IMR-90 (cell line): ENCODE results near the gene GBE1. TPM values are rescaled to one million over a fixed set of nuclear protein-coding genes. Genes with fewer than 3 reads are reported as not detected.

Experiments used
- ATAC-seq: fragments of 200-7000 bp; cut with Tn5 transposase; 2 replicates; pipeline ENCODE4 v1.9.1; 2020; ENCODE audit warnings: low read depth, mild to moderate bottlenecking, moderate library complexity
- BruUV-seq: library from RNA; stranded (reverse); fragments of 400-500 nt; replicated peaks from 2 replicates; lab custom pipeline; 2021; lab: Mats Ljungman, UMichigan
- CTCF ChIA-PET: fragments of 300-600 bp; formaldehyde crosslinking; extraction: SDS; loops from one replicate; lab custom pipeline; 2021; ENCODE audit warnings: antibody characterized with exemption; lab: Yijun Ruan, JAX
- POLR2A ChIA-PET: fragments of 300-600 bp; sonication (Branson Sonifier 250); formaldehyde crosslinking; loops from one replicate; lab custom pipeline; 2022; ENCODE audit warnings: antibody characterized with exemption; ENCODE audit not compliant: unreplicated experiment; lab: Charles Lee
- DNase-seq: peaks from one replicate; pipeline ENCODE4 v3.0.0; 2013
- H2AFZ ChIP-seq: replicated peaks from 2 replicates; pipeline ENCODE3; 2013; ENCODE audit warnings: low read length, mild to moderate bottlenecking; ENCODE audit not compliant: poor library complexity
- H2AK5ac ChIP-seq: 2 replicates; pipeline ENCODE4 v1.6.1; 2013; ENCODE audit warnings: low read depth, low read length, inconsistent platforms
- H2AK9ac ChIP-seq: replicated peaks from 2 replicates; pipeline ENCODE3; 2013; ENCODE audit warnings: mild to moderate bottlenecking, low read depth, low read length, moderate library complexity; ENCODE audit not compliant: poor library complexity
- H2BK120ac ChIP-seq: 2 replicates; pipeline ENCODE4 v1.6.1; 2013; ENCODE audit warnings: low read depth, low read length, inconsistent platforms
- H2BK15ac ChIP-seq: 3 replicates; pipeline ENCODE4 v1.6.1; 2013; ENCODE audit warnings: low read depth, low read length, inconsistent platforms
- H2BK20ac ChIP-seq: 2 replicates; pipeline ENCODE4 v1.6.1; 2013; ENCODE audit warnings: low read depth, mild to moderate bottlenecking, inconsistent platforms, low read length, moderate library complexity
- H2BK5ac ChIP-seq: 2 replicates; pipeline ENCODE4 v1.6.1; 2013; ENCODE audit warnings: mild to moderate bottlenecking, low read depth, low read length, inconsistent platforms; ENCODE audit not compliant: poor library complexity, severe bottlenecking
- H3K14ac ChIP-seq: replicated peaks from 2 replicates; pipeline ENCODE4 v1.6.1; 2013; ENCODE audit warnings: low read depth, low read length, inconsistent platforms
- H3K18ac ChIP-seq: 2 replicates; pipeline ENCODE4 v1.6.1; 2013; ENCODE audit warnings: low read depth, low read length, control low read depth
- H3K23ac ChIP-seq: 2 replicates; pipeline ENCODE4 v1.6.1; 2013; ENCODE audit warnings: low read depth, low read length, inconsistent platforms
- H3K27ac ChIP-seq: 2 replicates; pipeline ENCODE4 v1.5.1; 2013; ENCODE audit warnings: mild to moderate bottlenecking, control low read depth, low read length; ENCODE audit not compliant: insufficient read depth
- H3K27me3 ChIP-seq: 2 replicates; pipeline ENCODE4 v1.6.1; 2013; ENCODE audit warnings: low read length; ENCODE audit not compliant: control insufficient read depth, insufficient read depth
- H3K36me3 ChIP-seq: 2 replicates; pipeline ENCODE4 v1.6.1; 2013; ENCODE audit warnings: low read length, mixed read lengths; ENCODE audit not compliant: control insufficient read depth, insufficient read depth
- H3K4ac ChIP-seq: 2 replicates; pipeline ENCODE4 v1.6.1; 2013; ENCODE audit warnings: low read depth, low read length, inconsistent platforms
- H3K4me1 ChIP-seq: 2 replicates; pipeline ENCODE4 v1.6.1; 2013; ENCODE audit warnings: low read length, mixed read lengths; ENCODE audit not compliant: control insufficient read depth, insufficient read depth
- H3K4me2 ChIP-seq: 2 replicates; pipeline ENCODE4 v1.6.1; 2013; ENCODE audit warnings: low read depth, mild to moderate bottlenecking, control low read depth, low read length, moderate library complexity
- H3K4me3 ChIP-seq: 2 replicates; pipeline ENCODE4 v1.5.1; 2013; ENCODE audit warnings: low read depth, mild to moderate bottlenecking, control low read depth, low read length, moderate library complexity; ENCODE audit not compliant: insufficient read depth
- H3K56ac ChIP-seq: 2 replicates; pipeline ENCODE4 v1.6.1; 2013; ENCODE audit warnings: low read length, inconsistent platforms; ENCODE audit not compliant: insufficient read depth; ENCODE audit errors: extremely low read depth
- H3K79me1 ChIP-seq, 2 experiments: 2 replicates each; pipeline ENCODE4 v1.6.1; 2013; ENCODE audit warnings: low read length in 2 of 2, inconsistent platforms in 1 of 2, low read depth in 1 of 2
- H3K9ac ChIP-seq: 2 replicates; pipeline ENCODE4 v1.6.1; 2013; ENCODE audit warnings: low read depth, low read length, control low read depth
- H3K9me1 ChIP-seq: 2 replicates; pipeline ENCODE4 v1.6.1; 2013; ENCODE audit warnings: low read length, inconsistent platforms; ENCODE audit not compliant: insufficient read depth
- H3K9me3 ChIP-seq: 2 replicates; pipeline ENCODE4 v1.6.1; 2013; ENCODE audit warnings: low read length; ENCODE audit not compliant: control insufficient read depth, insufficient read depth
- H4K20me1 ChIP-seq: 2 replicates; pipeline ENCODE4 v1.6.1; 2013; ENCODE audit warnings: low read length, inconsistent platforms; ENCODE audit not compliant: insufficient read depth
- H4K5ac ChIP-seq: 2 replicates; pipeline ENCODE4 v1.6.1; 2013; ENCODE audit warnings: mild to moderate bottlenecking, low read depth, low read length, control low read depth
- H4K8ac ChIP-seq, 2 experiments: 2 replicates each; pipeline ENCODE4 v1.6.1; 2013; ENCODE audit warnings: low read depth in 2 of 2, low read length in 2 of 2, control low read depth in 1 of 2, inconsistent platforms in 1 of 2
- H4K91ac ChIP-seq: 2 replicates; pipeline ENCODE4 v1.6.1; 2013; ENCODE audit warnings: low read depth, low read length, inconsistent platforms; ENCODE audit not compliant: insufficient read depth
- BHLHE40 ChIP-seq: fragments of 150-350 bp; IDR thresholded peaks from 2 replicates; pipeline ENCODE4 v1.6.1; 2016; ENCODE audit warnings: mild to moderate bottlenecking, low read depth, low read length
- CEBPB ChIP-seq: IDR thresholded peaks from 2 replicates; pipeline ENCODE4 v1.6.1; 2012; ENCODE audit warnings: low read depth, low read length, improper control_type of control experiment
- CHD1 ChIP-seq: IDR thresholded peaks from 2 replicates; pipeline ENCODE4 v1.6.1; 2012; ENCODE audit warnings: low read depth, low read length, improper control_type of control experiment
- ELK1 ChIP-seq: fragments of 150-350 bp; IDR thresholded peaks from 2 replicates; pipeline ENCODE4 v1.6.1; 2016; ENCODE audit warnings: low read depth, mild to moderate bottlenecking, low read length, moderate library complexity, borderline replicate concordance
- FOS ChIP-seq: fragments of 150-350 bp; IDR thresholded peaks from 2 replicates; pipeline ENCODE4 v1.6.1; 2016; ENCODE audit warnings: low read depth, low read length
- MAFK ChIP-seq: IDR thresholded peaks from 2 replicates; pipeline ENCODE4 v1.6.1; 2012; ENCODE audit warnings: low read depth, low read length, improper control_type of control experiment
- MAZ ChIP-seq: IDR thresholded peaks from 2 replicates; pipeline ENCODE4 v1.6.1; 2012; ENCODE audit warnings: low read depth, mild to moderate bottlenecking, low read length, improper control_type of control experiment, moderate library complexity, borderline replicate concordance
- MXI1 ChIP-seq: IDR thresholded peaks from 2 replicates; pipeline ENCODE4 v1.6.1; 2012; ENCODE audit warnings: low read depth, mild to moderate bottlenecking, low read length, moderate library complexity, borderline replicate concordance
- NFE2L2 ChIP-seq: fragments of 150-350 bp; IDR thresholded peaks from 2 replicates; pipeline ENCODE4 v1.6.1; 2016; ENCODE audit warnings: low read depth, mild to moderate bottlenecking, low read length
- POLR2A ChIP-seq: IDR thresholded peaks from 2 replicates; pipeline ENCODE4 v1.6.1; 2012; ENCODE audit warnings: mild to moderate bottlenecking, low read depth, low read length
- RAD21 ChIP-seq: IDR thresholded peaks from 2 replicates; pipeline ENCODE4 v1.6.1; 2012; ENCODE audit warnings: low read length, improper control_type of control experiment
- RCOR1 ChIP-seq: IDR thresholded peaks from 2 replicates; pipeline ENCODE4 v1.6.1; 2012; ENCODE audit warnings: mild to moderate bottlenecking, low read length, improper control_type of control experiment; ENCODE audit not compliant: insufficient replicate concordance
- RFX5 ChIP-seq: IDR thresholded peaks from 2 replicates; pipeline ENCODE4 v1.8.0; 2012; ENCODE audit warnings: low read depth, mild to moderate bottlenecking, low read length, moderate library complexity
- SMC3 ChIP-seq: fragments of 150-350 bp; IDR thresholded peaks from 2 replicates; pipeline ENCODE4 v1.6.1; 2016; ENCODE audit warnings: low read depth, mild to moderate bottlenecking, antibody characterized with exemption, low read length, moderate library complexity
- USF2 ChIP-seq: fragments of 150-350 bp; IDR thresholded peaks from 2 replicates; pipeline ENCODE4 v1.6.1; 2017; ENCODE audit warnings: mild to moderate bottlenecking, antibody characterized with exemption, low read length, low read depth
- WGBS, 2 experiments: methylation state at CpG; one replicate each; pipeline versions ENCODE4 v1.1.5 to v1.1.7; 2013; ENCODE audit warnings: missing lambda C conversion rate in 2 of 2; ENCODE audit not compliant: insufficient read length in 1 of 2; ENCODE audit errors: extremely low coverage in 2 of 2; 5-methylcytosine and 5-hydroxymethylcytosine counted together
- dilution Hi-C: fragments of 300-500 bp; cut with HindIII; formaldehyde crosslinking; loops from one replicate; pipeline ENCODE4 v1.14.3; 2018; ENCODE audit warnings: low sequenced_read_pairs; ENCODE audit not compliant: unreplicated experiment
- in situ Hi-C: fragments of 300-500 bp; cut with MboI; formaldehyde crosslinking; loops from 3 replicates; pipeline ENCODE4 v1.14.3; 2019; ENCODE audit warnings: low sequenced_read_pairs, inconsistent platforms, mixed read lengths
- intact Hi-C: fragments of 100-400 bp; cut with micrococcal nuclease; formaldehyde crosslinking; loops from 2 replicates; pipeline ENCODE4 v1.10.0; 2022
- polyA plus RNA-seq, 3 experiments: library from polyadenylated mRNA; depleted of rRNA; stranded (reverse); fragments of >200 nt; gene quantifications; 2 replicates each; pipeline ENCODE4 v1.2.3, GENCODE V29; 2012; ENCODE audit warnings: low replicate concordance in 1 of 3
- total RNA-seq: library from RNA; depleted of rRNA; stranded (reverse); fragments of >200 nt; gene quantifications from 2 replicates; pipeline ENCODE4 v1.2.3, GENCODE V29; 2012
- TF ChIP-seq, protein P1 (sequence below): conservative IDR thresholded peaks from 2 replicates; pipeline ENCODE4 v1.5.1; 2012; ENCODE audit warnings: mild to moderate bottlenecking, low read depth, low read length, improper control_type of control experiment

The GBE1 gene
- total and polyA plus RNA-seq, 2 of the 4 experiments (the other 2 are of a cell fraction), result 36.7 to 90.3 TPM

- Histone ChIP-seq H3K23ac (no peak overlapping the region), H3K9ac (no peak overlapping the region), H2BK15ac (no peak overlapping the region), H3K56ac (no peak overlapping the region), H3K4me3 (no peak overlapping the region), H4K20me1 (no peaks in the 10 kb centered on the region), H4K8ac (no peak overlapping the region), H2AK9ac (no peak overlapping the region), H2AK5ac (no peak overlapping the region), H3K14ac (no peak overlapping the region), H2BK20ac (no peak overlapping the region), H3K9me3 (no peaks in the 10 kb centered on the region), H3K36me3 (no peaks in the 10 kb centered on the region), H2AFZ (no peak overlapping the region), H3K27ac (no peak overlapping the region), H4K91ac (no peak overlapping the region), H3K79me1 (no peaks in the 10 kb centered on the region), H3K9me1 (no peaks in the 10 kb centered on the region), H2BK5ac (no peak overlapping the region), H3K27me3 (no peaks in the 10 kb centered on the region), H2BK120ac (no peak overlapping the region), H3K4ac (no peak overlapping the region), H3K18ac (no peak overlapping the region), H3K4me2 (no peak overlapping the region), H3K4me1 (no peaks in the 10 kb centered on the region), H4K5ac (no peak overlapping the region)
- WGBS, 2 experiments, result no CpG with 5 or more reads among the region's 4 CpGs
- ATAC-seq (no peak), DNase-seq (no peak)
- TF ChIP-seq, protein P1, sequence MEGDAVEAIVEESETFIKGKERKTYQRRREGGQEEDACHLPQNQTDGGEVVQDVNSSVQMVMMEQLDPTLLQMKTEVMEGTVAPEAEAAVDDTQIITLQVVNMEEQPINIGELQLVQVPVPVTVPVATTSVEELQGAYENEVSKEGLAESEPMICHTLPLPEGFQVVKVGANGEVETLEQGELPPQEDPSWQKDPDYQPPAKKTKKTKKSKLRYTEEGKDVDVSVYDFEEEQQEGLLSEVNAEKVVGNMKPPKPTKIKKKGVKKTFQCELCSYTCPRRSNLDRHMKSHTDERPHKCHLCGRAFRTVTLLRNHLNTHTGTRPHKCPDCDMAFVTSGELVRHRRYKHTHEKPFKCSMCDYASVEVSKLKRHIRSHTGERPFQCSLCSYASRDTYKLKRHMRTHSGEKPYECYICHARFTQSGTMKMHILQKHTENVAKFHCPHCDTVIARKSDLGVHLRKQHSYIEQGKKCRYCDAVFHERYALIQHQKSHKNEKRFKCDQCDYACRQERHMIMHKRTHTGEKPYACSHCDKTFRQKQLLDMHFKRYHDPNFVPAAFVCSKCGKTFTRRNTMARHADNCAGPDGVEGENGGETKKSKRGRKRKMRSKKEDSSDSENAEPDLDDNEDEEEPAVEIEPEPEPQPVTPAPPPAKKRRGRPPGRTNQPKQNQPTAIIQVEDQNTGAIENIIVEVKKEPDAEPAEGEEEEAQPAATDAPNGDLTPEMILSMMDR, result no peak
- TF ChIP-seq CHD1 (no peak), MXI1 (no peak), RCOR1 (no peak), FOS (no peak), ELK1 (no peak), MAFK (no peak), NFE2L2 (no peak), RAD21 (no peak), MAZ (no peak), USF2 (no peak), BHLHE40 (no peak), RFX5 (no peak), CEBPB (no peak), POLR2A (no peak), SMC3 (no peak)
- CTCF ChIA-PET, result no interaction called here
- POLR2A ChIA-PET, result no interaction called here
- in situ Hi-C loops (no loop called here), dilution Hi-C loops (no loop called here), intact Hi-C loops (no loop called here)
- no TSS peak for BruUV-seq
Observed at GRCh38 chr3:81799403-81799802, 38.0 kb upstream of the GBE1 start.
